Stimulated activated CD4-positive, alpha-beta T cell treated with anti-CD3 and anti-CD28 coated beads, TNF-alpha, amount 100 ng/mL, for 24 hours (primary cell): ENCODE results near the gene OR2M2.

Source experiments
- DNase-seq, 3 experiments: peaks; one replicate each; pipeline ENCODE4 v3.0.0-alpha.2; 2020; ENCODE audit warnings: low read depth in 3 of 3

OR2M2 gene

GRCh38 chr1:248174521-248174920 is at the start of gene OR2M2:
OR2M2 (plus strand) TSS chr1:248174821; CDS start chr1:248179986, 5,165 bp downstream.
- no peak for DNase-seq

- DNase-seq: no peak
Measured at GRCh38 chr1:248127653-248128052, 47.0 kb upstream of the OR2M2 start.

GRCh38 chr1:248136811-248137210 is 37.8 kb upstream of the OR2M2 start:
- no peak for DNase-seq

GRCh38 chr1:248140846-248141245 is 33.8 kb upstream of the OR2M2 start:
- no peak for DNase-seq

- no peak for DNase-seq
Measured at GRCh38 chr1:248143311-248143710, 31.3 kb upstream of the OR2M2 start.

- DNase-seq: no peak
Measured at GRCh38 chr1:248144513-248145198, 30.0 kb upstream of the OR2M2 start, which contains the start of gene OR2M5. OR2M5 (plus strand) TSS chr1:248145148; CDS start chr1:248145148, 0 bp downstream.

- no peak for DNase-seq
Measured at GRCh38 chr1:248152056-248152827, 22.4 kb upstream of the OR2M2 start.

- DNase-seq: no peak
Measured at GRCh38 chr1:248155927-248156326, 18.7 kb upstream of the OR2M2 start.

- DNase-seq: no peak
Measured at GRCh38 chr1:248158758-248159157, 15.9 kb upstream of the OR2M2 start.

GRCh38 chr1:248164031-248164430 is 10.6 kb upstream of the OR2M2 start:
- DNase-seq: no peak

- DNase-seq: no peak
Measured at GRCh38 chr1:248165186-248165585, 9.4 kb upstream of the OR2M2 start.

GRCh38 chr1:248183996-248184395 is 9.4 kb downstream of the OR2M2 start:
- no peak for DNase-seq

GRCh38 chr1:248187363-248187762 is 12.7 kb downstream of the OR2M2 start:
- DNase-seq: no peak

- no peak for DNase-seq
Measured at GRCh38 chr1:248189026-248189425, 14.4 kb downstream of the OR2M2 start.

GRCh38 chr1:248194117-248194516 is 19.5 kb downstream of the OR2M2 start:
- DNase-seq: no peak

- no peak for DNase-seq
Measured at GRCh38 chr1:248196965-248197364, 22.3 kb downstream of the OR2M2 start, which contains the start of gene OR2M3. OR2M3 (plus strand) TSS chr1:248197265; CDS start chr1:248203068, 5,803 bp downstream.

- no peak for DNase-seq
Measured at GRCh38 chr1:248215880-248216279, 41.3 kb downstream of the OR2M2 start.

GRCh38 chr1:248225537-248225936 is 50.9 kb downstream of the OR2M2 start:
- DNase-seq: no peak

- no peak for DNase-seq
Measured at GRCh38 chr1:248229360-248229908, 54.8 kb downstream of the OR2M2 start.
